PFSK-1 (cell line): ENCODE data around the gene REPIN1.

Source experiments
- FOXP2 ChIP-seq: optimal IDR thresholded peaks from 2 replicates; pipeline ENCODE3; 2011; ENCODE audit warnings: borderline replicate concordance, control low read depth, inconsistent platforms; ENCODE audit not compliant: insufficient read depth; ENCODE audit errors: extremely low read length, extremely low read depth
- POLR2AphosphoS5 ChIP-seq: IDR thresholded peaks from 2 replicates; pipeline ENCODE4 v1.6.1; 2012; ENCODE audit warnings: low read depth, mild to moderate bottlenecking, control low read depth, low read length, moderate library complexity
- TAF1 ChIP-seq: IDR thresholded peaks from 2 replicates; pipeline ENCODE4 v1.6.1; 2012; ENCODE audit warnings: low read length, control low read depth, borderline replicate concordance; ENCODE audit not compliant: insufficient read depth
- TF ChIP-seq, protein P1 (sequence below), 2 experiments: IDR thresholded peaks; 2 replicates each; pipeline versions ENCODE4 v1.6.1 to v1.8.0; 2011 to 2012; ENCODE audit warnings: low read depth in 2 of 2, low read length in 2 of 2, control low read depth in 1 of 2, inconsistent platforms in 1 of 2, mild to moderate bottlenecking in 1 of 2, moderate library complexity in 1 of 2; ENCODE audit not compliant: insufficient read depth in 1 of 2

DNA sequence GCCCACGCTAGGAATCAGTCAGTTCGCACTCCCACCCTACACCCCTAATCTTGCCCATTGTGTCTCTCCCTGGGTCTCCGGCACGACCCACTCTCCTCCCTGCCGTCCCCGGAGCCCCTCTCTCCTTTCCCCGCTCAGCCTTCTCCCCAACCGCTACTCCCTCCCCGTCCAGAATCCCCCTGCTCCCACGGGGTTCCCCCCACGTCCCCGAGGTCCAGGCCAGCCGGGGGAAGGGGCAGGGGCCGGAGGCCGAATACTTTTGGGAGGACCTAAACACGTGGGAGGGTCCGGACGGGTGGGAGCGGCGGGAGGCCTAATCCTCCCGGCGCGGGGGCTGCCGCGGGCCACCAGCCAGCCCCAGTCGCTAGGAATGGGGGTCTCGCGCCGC, 27.8 kb upstream of the REPIN1 start:
- TF ChIP-seq POLR2AphosphoS5 = no peak
- no peak for TF ChIP-seq FOXP2
- TF ChIP-seq, protein P1, sequence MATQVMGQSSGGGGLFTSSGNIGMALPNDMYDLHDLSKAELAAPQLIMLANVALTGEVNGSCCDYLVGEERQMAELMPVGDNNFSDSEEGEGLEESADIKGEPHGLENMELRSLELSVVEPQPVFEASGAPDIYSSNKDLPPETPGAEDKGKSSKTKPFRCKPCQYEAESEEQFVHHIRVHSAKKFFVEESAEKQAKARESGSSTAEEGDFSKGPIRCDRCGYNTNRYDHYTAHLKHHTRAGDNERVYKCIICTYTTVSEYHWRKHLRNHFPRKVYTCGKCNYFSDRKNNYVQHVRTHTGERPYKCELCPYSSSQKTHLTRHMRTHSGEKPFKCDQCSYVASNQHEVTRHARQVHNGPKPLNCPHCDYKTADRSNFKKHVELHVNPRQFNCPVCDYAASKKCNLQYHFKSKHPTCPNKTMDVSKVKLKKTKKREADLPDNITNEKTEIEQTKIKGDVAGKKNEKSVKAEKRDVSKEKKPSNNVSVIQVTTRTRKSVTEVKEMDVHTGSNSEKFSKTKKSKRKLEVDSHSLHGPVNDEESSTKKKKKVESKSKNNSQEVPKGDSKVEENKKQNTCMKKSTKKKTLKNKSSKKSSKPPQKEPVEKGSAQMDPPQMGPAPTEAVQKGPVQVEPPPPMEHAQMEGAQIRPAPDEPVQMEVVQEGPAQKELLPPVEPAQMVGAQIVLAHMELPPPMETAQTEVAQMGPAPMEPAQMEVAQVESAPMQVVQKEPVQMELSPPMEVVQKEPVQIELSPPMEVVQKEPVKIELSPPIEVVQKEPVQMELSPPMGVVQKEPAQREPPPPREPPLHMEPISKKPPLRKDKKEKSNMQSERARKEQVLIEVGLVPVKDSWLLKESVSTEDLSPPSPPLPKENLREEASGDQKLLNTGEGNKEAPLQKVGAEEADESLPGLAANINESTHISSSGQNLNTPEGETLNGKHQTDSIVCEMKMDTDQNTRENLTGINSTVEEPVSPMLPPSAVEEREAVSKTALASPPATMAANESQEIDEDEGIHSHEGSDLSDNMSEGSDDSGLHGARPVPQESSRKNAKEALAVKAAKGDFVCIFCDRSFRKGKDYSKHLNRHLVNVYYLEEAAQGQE (IDR thresholded peaks at IDR 0.05; ENCODE audit: insufficient read depth in 1 of 2, low read depth in 2 of 2, low read length in 2 of 2) = no peak
- no peak for TF ChIP-seq TAF1
